MG63 (cell line): ENCODE data around the gene KCNMA1. TPM values are rescaled to one million over a fixed set of nuclear protein-coding genes. Genes with fewer than 3 reads are reported as not detected.

ENCODE experiments used
- DNase-seq: peaks from one replicate; pipeline ENCODE4 v3.0.0-alpha.2; 2020
- H3K27me3 ChIP-seq: fragments of 250-450 bp; sonication (Bioruptor Pico); 2 replicates; pipeline ENCODE4 v1.5.1; 2020; ENCODE audit warnings: mild to moderate bottlenecking, moderate library complexity
- H3K36me3 ChIP-seq: fragments of 250-450 bp; sonication (Bioruptor Pico); 2 replicates; pipeline ENCODE4 v1.5.1; 2020; ENCODE audit warnings: mild to moderate bottlenecking, moderate library complexity
- H3K4me3 ChIP-seq: fragments of 250-450 bp; sonication (Bioruptor Pico); 2 replicates; pipeline ENCODE4 v1.5.1; 2020; ENCODE audit warnings: mild to moderate bottlenecking, moderate library complexity
- H3K9me3 ChIP-seq: fragments of 250-450 bp; sonication (Bioruptor Pico); 2 replicates; pipeline ENCODE4 v1.5.1; 2020; ENCODE audit warnings: mild to moderate bottlenecking, moderate library complexity
- total RNA-seq: library from RNA; depleted of rRNA; stranded (reverse); fragments of >200 nt; shearing (Covaris generic); gene quantifications from 2 replicates; pipeline ENCODE4 v1.2.3, GENCODE V29; 2014; ENCODE audit warnings: low replicate concordance

Gene KCNMA1
- total RNA-seq, 1 experiment from 2014 or later: 40.8 TPM

DNA sequence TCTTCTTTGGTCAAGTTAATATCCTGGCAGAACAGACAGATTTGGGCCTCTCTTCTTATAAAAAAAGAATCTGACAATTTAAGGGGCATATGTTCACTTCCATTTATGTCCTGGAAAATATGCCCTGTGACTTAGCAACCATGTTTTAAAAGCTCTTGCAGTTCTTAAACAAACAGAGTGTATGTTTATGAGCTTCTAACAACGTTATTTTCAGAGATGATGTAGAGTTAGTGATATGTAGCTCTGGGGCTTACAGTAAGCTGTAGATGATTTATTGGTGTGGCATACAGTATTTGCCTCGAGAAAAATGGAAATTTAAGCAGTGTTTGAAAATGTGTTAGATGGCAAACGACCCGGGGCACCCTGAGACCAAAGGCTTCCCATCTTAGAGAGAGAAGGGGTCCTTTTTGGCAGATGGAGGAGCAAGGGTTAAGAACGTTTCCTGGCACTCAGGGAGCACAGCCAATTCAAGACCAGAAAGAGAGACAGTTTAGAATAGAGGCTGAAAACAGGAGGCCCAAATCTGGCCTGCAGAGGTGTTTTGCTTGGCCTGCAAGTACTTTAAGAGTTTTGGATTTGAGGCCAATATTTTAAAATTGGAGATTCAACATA lies 397.5 kb downstream of the KCNMA1 start:
- no peaks in the 10 kb centered on the region for H3K9me3 ChIP-seq
- no peak overlapping the region for H3K4me3 ChIP-seq
- no peaks in the 10 kb centered on the region; the same call in 1 of the 2 replicates for H3K36me3 ChIP-seq
- H3K27me3 ChIP-seq: no peaks in the 10 kb centered on the region
- no peak for DNase-seq

DNA sequence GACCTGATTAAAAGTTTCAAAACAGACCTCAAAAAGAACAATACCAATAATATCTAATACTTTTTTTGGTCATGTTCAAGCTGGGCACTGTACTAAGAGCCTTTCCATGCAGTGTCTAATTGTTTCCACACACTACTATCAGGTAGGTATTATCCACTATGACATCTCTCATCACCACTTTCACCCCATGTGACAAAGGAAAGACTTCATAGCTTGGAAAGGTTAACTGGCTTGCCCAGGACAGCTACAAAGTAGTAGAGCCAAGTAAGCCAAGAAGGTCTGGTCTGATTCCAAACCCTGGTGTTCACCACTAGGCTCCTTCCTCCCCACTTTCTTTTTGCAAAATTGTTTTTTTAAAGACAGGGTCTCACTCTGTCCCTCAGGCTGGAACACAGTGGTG lies 400.5 kb downstream of the KCNMA1 start:
- no peaks in the 10 kb centered on the region for H3K9me3 ChIP-seq
- no peaks in the 10 kb centered on the region for H3K27me3 ChIP-seq
- DNase-seq: no peak
- H3K36me3 ChIP-seq: peaks cover 10% of the 10 kb centered on the region
- H3K4me3 ChIP-seq: no peak overlapping the region

DNA sequence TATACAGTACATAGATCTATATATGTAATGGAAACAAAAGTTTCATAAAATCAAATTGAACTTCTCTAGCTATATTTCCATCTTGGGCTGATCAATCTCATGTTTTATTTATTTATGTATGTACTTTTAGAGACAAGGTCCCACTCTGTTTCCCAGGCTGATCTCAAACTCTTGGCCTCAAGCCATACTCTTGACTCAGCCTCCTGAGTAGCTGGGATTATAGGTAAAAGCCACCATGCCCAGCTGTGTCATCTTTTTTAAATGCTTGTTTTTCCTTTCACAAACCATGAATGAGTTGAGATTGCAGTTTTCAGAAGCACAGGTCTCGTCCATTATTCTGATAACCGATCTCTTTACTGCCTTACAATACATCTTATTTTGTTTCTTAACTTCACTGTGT lies 400.9 kb downstream of the KCNMA1 start:
- Histone ChIP-seq H3K27me3 (no peaks in the 10 kb centered on the region), H3K36me3 (peaks cover 10% of the 10 kb centered on the region), H3K4me3 (no peak overlapping the region), H3K9me3 (no peaks in the 10 kb centered on the region)
- DNase-seq: peak; percentile 59

DNA sequence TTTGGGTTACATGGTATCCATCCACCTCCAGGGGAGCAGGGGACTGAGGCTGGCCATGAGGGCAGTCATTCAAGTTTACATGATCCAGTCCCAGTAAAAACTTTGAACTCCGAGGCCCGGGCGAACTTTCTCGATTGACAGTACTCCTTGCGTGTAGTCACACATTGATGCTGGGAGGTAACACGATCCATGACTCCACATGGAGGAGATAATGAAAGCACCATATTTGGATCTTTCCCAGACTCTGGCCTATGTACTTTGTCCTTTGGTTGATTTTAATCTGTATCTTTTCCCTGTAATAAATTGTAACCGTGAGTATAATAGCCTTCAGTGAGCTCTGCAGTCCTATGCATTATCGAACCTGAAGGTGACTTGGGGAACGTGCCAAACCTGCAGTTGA lies 401.6 kb downstream of the KCNMA1 start:
- H3K27me3 ChIP-seq: no peaks in the 10 kb centered on the region
- no peak overlapping the region for H3K4me3 ChIP-seq
- no peaks in the 10 kb centered on the region for H3K9me3 ChIP-seq
- no peak for DNase-seq
- H3K36me3 ChIP-seq: peaks cover 10% of the 10 kb centered on the region

DNA sequence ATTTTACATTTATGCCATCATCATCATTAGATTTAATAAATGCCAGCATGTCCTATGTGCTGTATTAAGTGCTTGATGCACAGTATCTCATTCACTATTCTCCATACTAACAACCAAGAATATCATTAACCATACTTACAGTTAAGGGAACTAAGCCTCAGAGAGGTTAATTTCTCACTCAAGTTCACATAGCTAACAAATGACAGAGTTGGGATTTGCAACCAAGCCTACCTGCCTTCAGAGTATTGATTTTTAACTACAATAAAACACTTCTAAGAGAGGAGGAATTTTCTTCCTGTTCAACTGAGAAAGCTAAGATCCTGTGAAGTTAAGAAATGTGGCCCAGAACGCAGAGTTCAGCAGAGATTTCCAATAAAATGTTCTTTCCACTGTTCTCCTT lies 403.0 kb downstream of the KCNMA1 start:
- H3K9me3 ChIP-seq: no peaks in the 10 kb centered on the region
- no peak overlapping the region for H3K4me3 ChIP-seq
- H3K36me3 ChIP-seq: peaks cover 10% of the 10 kb centered on the region
- H3K27me3 ChIP-seq: no peaks in the 10 kb centered on the region
- DNase-seq: no peak

DNA sequence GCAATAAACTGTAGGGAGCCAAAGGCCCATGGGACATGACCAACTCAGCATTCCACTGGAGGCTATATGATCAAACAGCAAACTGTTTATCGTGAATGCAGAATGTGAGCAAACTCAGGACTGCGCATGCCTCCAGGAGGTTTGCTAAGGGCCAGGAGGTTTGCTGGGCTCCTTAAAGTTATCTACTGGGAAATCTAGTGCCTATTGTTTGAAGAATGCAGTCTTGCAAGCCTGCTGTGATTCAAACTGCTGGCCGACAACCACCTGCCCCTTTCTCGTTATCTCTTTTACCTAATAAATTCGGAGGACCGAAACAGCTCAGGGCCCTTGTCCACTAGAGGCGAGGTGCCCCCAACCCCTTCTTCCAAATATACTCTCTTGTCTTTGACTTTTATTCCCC lies 404.1 kb downstream of the KCNMA1 start:
- Histone ChIP-seq H3K36me3 (peaks cover 10% of the 10 kb centered on the region), H3K4me3 (no peak overlapping the region), H3K27me3 (no peaks in the 10 kb centered on the region), H3K9me3 (no peaks in the 10 kb centered on the region)
- DNase-seq: no peak

DNA sequence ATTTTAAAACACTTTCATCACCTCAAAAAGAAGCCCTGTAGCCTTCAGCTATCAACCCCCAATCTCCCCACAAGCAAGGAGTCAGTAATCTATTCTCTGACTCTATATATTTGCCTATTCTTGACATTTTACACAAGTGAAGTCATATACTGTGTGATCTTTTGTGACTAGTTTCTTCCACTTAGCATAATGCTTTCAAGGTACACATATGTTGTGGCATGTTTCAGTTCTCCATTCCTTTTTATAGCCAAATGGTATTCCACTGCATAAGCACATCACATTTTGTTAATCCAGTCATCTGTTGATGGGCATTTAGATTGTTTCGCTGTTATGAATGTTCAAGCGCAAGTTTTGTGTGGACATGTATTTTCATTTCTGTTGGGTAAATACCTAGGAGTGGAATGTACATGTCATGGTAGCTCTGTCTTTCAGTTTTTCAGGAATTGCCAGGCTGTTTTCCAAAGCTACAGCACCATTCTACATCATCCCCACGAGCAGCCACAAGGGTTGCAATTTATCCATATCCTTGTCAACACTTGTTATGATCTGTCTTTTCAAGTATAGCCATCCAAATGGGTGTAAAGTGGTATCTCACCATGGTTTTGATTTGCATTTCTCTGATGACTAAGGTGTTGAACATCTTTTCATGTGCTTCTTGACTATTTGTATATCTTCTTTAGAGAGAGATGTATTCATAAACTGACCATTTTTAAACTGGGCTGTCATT lies 405.6 kb downstream of the KCNMA1 start:
- H3K36me3 ChIP-seq: peaks cover 10% of the 10 kb centered on the region
- no peak overlapping the region for H3K4me3 ChIP-seq
- no peak for DNase-seq
- no peaks in the 10 kb centered on the region for H3K27me3 ChIP-seq
- no peaks in the 10 kb centered on the region for H3K9me3 ChIP-seq

DNA sequence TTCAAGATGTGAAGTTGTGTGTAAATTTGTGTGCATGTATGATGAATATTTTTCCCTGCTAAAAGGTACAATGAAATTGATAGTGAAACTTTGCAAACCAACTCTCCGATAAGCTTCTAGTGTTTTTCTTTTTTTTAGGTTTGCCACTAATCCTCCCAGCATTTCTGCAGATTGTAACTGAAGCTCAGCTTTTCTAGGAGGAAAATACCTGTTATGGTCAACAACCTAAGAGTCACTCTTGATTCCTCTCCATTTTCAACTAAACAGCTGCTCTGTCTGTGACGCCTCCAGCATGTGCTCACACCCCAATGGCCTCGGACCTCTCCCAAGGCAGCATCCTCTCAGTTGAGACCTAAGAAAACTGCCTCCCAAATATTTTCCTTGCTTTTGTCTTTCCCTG lies 406.2 kb downstream of the KCNMA1 start:
- Histone ChIP-seq H3K36me3 (peaks cover 10% of the 10 kb centered on the region), H3K27me3 (no peaks in the 10 kb centered on the region), H3K9me3 (no peaks in the 10 kb centered on the region), H3K4me3 (no peak overlapping the region)
- DNase-seq: no peak

DNA sequence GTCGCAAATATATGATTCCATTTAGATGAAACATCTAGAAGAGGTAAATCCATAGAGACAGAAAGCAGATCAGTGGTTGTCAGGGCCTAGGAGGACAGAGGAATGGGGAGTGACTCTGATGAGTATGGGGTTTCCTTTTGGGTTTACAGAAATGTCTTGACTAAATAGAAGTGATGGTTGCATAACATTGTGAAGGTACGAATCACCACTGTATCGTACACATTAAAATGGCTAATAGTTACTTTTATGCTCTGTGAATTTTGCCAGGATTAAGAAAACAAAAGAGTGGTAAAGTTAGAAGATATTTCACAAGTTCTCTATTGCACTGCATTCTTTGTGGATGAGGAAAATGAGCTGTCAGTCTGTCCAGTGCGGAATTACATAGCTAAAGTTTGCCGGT lies 407.4 kb downstream of the KCNMA1 start:
- Histone ChIP-seq H3K4me3 (no peak overlapping the region), H3K36me3 (peaks cover 10% of the 10 kb centered on the region), H3K27me3 (no peaks in the 10 kb centered on the region), H3K9me3 (no peaks in the 10 kb centered on the region)
- DNase-seq: no peak

DNA sequence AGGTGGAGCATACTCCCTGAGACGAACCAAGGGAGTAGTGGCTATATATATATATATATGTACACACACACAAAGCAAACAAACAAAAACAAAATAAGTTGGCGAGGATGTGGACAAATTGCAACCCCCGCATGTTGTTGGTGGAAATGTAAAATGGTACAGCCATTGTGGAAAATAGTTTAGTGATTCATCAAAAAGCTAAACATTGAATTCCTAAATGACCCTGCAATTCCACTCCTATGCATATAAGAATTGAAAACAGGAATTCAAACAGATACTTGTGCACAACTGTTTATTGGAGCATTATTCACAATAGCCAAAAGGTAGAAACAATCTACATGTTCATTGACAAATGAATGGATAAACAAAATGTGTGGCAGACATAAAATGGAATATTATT lies 407.9 kb downstream of the KCNMA1 start:
- Histone ChIP-seq H3K36me3 (peaks cover 10% of the 10 kb centered on the region), H3K27me3 (no peaks in the 10 kb centered on the region), H3K4me3 (no peak overlapping the region), H3K9me3 (no peaks in the 10 kb centered on the region)
- no peak for DNase-seq

DNA sequence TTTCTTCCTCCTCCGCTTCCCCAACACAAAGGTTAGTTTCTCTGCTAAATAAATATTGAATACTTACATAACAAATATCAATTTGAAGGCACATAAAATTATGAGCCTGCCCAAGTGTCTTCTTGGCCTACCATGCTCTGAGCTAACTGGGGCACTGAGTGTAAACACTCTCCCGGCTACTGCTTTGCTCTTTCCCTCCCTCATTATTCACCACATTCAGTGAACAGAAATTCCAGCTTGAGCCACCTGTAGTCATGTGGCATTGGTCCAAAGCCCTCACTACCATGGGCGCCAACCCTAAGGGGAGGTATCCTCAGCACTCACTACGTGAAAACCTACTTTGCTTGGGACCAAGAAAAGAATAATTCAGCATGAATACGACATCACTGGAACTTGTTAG lies 409.0 kb downstream of the KCNMA1 start:
- no peak for DNase-seq
- H3K36me3 ChIP-seq: peaks cover 4% of the 10 kb centered on the region; the same call in 1 of the 2 replicates
- H3K4me3 ChIP-seq: no peak overlapping the region
- no peaks in the 10 kb centered on the region for H3K9me3 ChIP-seq
- H3K27me3 ChIP-seq: no peaks in the 10 kb centered on the region

DNA sequence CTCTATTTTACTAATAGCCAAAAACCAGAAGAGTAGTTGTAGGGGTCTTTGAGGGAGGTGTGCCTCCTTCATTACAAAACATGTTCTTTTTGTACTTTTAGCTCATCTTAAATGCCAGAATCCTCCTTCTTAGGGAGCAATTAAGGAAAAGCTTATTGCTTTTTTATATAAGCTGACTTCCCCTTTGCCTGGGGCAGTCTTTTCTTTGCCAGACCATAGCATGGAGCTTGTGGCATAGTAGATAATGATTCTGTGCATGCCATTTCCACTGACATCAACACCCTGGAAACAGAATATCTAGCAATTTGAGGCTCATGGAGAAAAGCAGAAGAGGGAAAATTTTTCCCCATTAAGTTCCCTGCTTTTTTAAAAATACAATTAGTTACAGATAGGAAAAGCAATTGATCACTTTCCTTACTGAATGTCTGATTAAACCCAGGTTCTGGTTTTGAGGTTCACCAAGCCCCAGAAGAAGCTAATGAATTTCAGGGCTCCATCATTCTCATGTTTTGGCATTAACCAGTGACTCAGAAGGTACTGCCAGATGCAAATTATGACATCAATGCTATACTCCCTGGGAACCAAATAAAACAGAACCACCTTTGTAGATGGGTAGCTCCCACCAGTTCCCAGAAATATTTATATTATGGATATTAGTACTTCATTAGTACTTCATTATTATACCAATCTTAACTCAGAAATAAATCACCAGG lies 410.6 kb downstream of the KCNMA1 start:
- no peaks in the 10 kb centered on the region for H3K9me3 ChIP-seq
- no peak overlapping the region for H3K4me3 ChIP-seq
- H3K36me3 ChIP-seq: no peaks in the 10 kb centered on the region
- DNase-seq: no peak
- no peaks in the 10 kb centered on the region for H3K27me3 ChIP-seq

DNA sequence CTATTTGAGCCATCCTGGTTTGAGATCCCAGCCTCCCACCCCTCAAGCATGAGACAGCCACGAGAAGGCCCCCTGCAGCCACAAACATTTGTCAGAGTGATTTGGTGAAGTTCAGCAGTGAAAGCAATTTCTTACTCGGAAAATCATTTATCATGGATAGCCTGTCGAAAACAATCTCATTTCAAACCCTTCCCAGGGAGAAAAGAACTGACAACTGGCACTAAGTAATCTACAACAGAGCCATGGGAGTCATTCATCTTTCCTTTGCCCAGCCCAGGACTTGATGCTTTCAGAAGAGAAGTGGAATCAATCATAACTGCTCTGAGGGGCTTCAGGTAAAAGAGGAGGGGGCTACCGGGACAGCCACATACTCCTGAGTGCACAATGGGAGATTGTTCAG lies 411.2 kb downstream of the KCNMA1 start:
- no peaks in the 10 kb centered on the region for H3K27me3 ChIP-seq
- no peak overlapping the region for H3K4me3 ChIP-seq
- H3K36me3 ChIP-seq: no peaks in the 10 kb centered on the region
- H3K9me3 ChIP-seq: no peaks in the 10 kb centered on the region
- no peak for DNase-seq

DNA sequence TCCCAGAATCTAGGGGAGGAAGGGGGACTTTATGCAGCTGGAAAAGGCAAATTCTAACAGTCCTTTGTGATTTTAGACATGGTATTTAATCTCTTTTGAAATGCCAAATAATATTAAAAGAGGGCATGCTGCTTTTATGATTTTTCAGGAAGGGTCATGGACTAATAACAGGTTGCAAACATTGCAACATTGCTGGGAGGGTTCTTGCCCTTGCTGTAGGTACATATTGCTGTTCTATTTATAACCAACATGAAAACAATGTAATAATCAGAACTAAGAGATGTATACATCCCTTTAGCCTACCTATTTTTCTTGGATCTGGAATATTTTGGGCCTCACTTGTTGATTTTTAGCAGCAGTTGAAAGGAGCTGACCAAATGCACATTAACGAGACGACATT lies 411.6 kb downstream of the KCNMA1 start:
- no peak for DNase-seq
- H3K9me3 ChIP-seq: no peaks in the 10 kb centered on the region
- no peaks in the 10 kb centered on the region for H3K27me3 ChIP-seq
- no peaks in the 10 kb centered on the region for H3K36me3 ChIP-seq
- H3K4me3 ChIP-seq: no peak overlapping the region

DNA sequence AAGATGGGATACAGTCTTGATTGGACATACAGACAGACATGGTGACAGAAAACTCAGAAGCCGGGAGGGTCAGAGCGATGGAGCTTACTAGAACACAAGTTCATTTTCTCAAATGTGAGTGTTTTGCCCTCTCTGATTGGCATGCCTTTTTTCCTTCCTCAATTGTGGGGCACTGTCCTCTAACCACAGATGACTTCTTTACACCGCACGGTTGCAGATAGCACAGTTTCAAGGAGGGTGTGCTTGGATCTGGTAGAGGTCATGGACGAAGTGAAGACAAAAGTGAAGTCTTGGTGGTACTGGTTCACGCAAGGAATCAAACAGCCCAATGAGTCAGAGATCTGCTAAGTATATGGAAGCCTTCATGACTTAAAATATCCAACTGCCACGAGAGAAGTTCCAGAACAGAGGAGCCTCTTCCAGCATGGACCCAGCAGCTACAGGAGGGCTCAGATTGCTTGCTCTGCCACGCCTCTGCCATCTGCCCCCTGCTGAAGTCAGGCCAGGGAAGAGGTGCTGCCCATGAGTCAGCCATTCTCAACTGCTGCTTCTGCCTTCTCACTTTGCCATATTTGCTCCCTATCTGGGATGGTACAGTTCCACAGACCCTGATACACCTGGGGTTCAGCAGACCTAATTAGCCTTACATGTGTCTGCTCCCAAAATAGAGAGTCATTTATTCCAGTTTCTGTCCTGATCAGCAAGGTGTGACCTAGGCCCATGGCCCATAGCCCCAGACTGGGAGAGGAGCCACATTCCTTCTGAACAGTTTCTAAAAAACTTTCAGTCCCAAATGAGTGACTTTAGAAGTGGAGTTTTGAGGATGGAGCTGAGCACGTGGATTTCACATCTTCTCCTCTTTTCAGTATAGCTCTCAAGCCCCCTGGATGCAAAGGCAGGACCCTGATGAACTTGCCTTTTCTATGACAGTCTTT lies 413.8 kb downstream of the KCNMA1 start:
- no peak overlapping the region for H3K4me3 ChIP-seq
- no peaks in the 10 kb centered on the region for H3K27me3 ChIP-seq
- H3K9me3 ChIP-seq: no peaks in the 10 kb centered on the region
- no peaks in the 10 kb centered on the region for H3K36me3 ChIP-seq
- DNase-seq: peak; percentile 39

DNA sequence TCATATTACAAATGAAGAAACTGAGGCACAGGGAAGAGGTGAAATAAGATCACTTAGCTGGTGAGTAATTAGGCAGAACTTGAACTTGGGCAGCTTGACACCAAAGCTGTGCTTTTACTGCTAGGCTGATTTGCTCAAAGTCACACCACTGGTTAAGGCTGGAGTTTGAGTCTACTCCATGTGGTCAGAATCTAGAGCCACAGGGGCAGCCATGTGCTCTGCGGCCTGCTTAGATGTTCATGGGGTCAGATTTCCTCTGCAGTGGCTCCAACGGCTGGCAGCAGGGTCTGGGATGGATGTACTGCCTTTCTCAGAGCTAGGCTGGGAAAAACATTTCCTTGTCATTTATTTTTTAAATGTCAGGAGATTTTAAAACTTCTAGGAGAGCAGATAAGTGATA lies 417.5 kb downstream of the KCNMA1 start:
- H3K27me3 ChIP-seq: no peaks in the 10 kb centered on the region
- no peak for DNase-seq
- no peak overlapping the region for H3K4me3 ChIP-seq
- H3K36me3 ChIP-seq: no peaks in the 10 kb centered on the region
- no peaks in the 10 kb centered on the region for H3K9me3 ChIP-seq

DNA sequence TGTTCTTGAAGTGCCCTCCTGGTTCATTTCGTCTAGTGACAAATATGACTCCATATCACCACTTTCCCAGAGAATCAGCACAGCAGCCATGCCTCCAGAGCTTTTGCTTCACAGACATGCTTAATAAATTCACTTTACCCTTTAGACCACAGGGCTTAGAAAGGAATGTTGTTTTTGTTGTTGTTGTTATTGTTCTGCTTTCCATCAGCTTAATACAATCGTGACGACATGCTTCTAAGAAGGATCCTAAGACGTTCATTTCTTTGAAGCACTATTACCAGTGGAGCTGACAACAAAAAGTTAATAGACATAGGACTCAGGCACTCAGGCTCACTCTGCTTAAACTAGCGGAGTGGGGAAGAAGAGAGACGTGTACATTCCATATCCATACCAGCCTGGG lies 418.6 kb downstream of the KCNMA1 start:
- Histone ChIP-seq H3K36me3 (no peaks in the 10 kb centered on the region), H3K4me3 (no peak overlapping the region), H3K27me3 (no peaks in the 10 kb centered on the region), H3K9me3 (no peaks in the 10 kb centered on the region)
- no peak for DNase-seq
